ENCODE data around the gene ABTB1.
"Not testable (repeated sequence)": the region's sequence is repeated elsewhere in the genome, so short reads cannot be mapped to it uniquely, and the experiment has no call there.

ABTB1 gene

DNA sequence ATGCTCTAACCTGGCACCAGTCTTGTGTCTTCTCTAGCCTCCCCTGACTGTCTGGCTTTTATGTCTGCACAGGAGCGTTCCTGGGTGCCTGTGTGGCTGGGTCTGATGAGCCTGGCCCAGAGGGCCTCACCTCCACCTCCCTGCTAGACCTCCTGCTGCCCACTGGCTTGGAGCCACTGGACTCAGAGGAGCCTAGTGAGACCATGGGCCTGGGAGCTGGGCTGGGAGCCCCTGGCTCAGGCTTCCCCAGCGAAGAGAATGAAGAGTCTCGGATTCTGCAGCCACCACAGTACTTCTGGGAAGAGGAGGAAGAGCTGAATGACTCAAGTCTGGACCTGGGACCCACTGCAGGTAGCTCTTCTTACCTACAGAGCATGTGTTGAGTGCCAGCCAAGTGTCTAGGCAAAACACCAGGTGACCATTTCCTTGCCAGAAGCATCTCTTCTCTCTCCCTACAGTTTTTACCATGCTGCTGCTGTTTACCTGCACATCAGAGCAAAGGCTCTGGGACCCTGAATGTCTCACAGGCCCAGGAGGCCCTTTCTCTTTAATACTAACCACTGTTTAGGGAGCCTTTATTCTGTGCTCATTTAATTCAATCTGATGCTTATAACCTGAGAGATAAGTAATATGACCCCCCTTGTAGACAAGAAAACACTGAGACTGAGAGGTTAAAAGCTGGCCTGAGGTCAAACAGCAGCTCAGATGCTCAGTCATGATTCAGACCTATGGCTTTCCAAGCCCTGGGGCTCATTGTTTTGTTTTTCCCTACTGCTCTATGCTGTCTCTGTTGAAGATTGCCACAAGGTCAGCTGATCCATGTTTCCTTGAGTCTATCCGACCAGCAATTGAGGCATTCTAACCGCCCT lies 33.3 kb upstream of the ABTB1 start:
- Mint-ChIP-seq H3K27ac (no peak overlapping the region), H3K27me3 (peaks cover 10% of the 10 kb centered on the region), H3K9me3 (no peaks in the 10 kb centered on the region), H3K4me3 (no peak overlapping the region), H3K4me1 (peaks cover 18% of the 10 kb centered on the region), H3K36me3 (no peaks in the 10 kb centered on the region)
- CTCF ChIA-PET = interaction anchor here (0.8 kb wide), 1 partner anchor 9 kb away, joined by 5 read pairs; no protein-coding TSS in a partner anchor
- DNase-seq = no peak

DNA sequence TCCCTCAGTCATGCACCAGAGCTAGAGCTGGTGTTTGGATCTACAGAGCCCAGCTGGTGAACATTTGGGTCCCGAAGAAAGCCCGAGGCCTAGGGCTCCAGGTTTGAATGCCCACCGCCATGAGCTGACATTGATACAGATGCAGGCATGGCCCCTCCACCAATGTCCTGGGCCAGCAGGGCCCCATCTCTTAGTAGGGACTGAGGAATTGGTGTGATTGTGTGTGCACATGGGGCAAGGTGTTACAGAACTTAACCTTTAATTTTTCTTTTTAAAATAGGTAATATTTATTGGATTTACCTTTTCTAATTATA lies 32.8 kb upstream of the ABTB1 start:
- CTCF ChIA-PET = interaction anchor here (0.8 kb wide), 1 partner anchor 9 kb away, joined by 5 read pairs; no protein-coding TSS in a partner anchor
- peaks cover 10% of the 10 kb centered on the region for H3K27me3 Mint-ChIP-seq
- no peak overlapping the region for H3K27ac Mint-ChIP-seq
- no peak overlapping the region for H3K4me3 Mint-ChIP-seq
- no peaks in the 10 kb centered on the region for H3K9me3 Mint-ChIP-seq
- no peak for DNase-seq
- peaks cover 18% of the 10 kb centered on the region for H3K4me1 Mint-ChIP-seq
- H3K36me3 Mint-ChIP-seq = no peaks in the 10 kb centered on the region

DNA sequence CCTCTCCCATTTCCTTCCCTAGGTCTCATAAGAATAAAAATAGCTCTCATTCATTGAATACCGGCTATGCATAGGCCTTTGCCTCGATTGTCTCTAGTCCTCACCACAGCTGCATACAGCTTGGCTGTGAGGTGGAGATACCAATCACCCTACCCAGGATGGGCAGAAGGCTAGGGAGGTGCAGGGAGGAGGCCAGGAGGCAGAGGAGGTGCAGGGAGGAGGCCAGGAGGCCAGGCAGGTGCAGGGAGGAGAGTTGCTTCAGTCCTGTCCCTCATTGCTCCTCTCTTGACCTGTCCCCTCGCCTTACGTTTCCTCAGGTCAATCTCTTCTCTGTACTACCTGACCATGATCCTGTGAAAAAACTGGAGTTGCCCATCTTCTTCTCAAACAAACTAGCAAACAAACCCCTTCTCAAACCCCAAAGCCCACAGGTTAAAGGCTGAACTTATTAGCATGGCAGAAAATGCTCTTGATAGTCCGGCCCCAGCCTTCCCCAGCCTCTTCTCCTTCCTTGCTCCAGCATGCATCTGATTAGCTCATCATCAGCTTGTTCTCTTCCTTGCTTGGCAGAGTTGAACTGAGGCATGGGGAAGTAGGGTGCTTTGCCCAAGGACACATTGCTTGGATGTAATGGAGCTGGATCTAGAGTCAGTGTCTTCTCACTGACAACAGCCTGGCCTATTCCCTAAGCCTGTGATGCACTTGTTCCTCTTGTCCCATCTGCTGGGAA lies 27.9 kb upstream of the ABTB1 start:
- no peaks in the 10 kb centered on the region for H3K36me3 Mint-ChIP-seq
- no peak overlapping the region for H3K4me3 Mint-ChIP-seq
- no peaks in the 10 kb centered on the region for H3K9me3 Mint-ChIP-seq
- H3K27me3 Mint-ChIP-seq = peaks cover 7% of the 10 kb centered on the region
- CTCF ChIA-PET = no interaction called here
- H3K27ac Mint-ChIP-seq = no peak overlapping the region
- no peak for DNase-seq
- no peaks in the 10 kb centered on the region for H3K4me1 Mint-ChIP-seq

DNA sequence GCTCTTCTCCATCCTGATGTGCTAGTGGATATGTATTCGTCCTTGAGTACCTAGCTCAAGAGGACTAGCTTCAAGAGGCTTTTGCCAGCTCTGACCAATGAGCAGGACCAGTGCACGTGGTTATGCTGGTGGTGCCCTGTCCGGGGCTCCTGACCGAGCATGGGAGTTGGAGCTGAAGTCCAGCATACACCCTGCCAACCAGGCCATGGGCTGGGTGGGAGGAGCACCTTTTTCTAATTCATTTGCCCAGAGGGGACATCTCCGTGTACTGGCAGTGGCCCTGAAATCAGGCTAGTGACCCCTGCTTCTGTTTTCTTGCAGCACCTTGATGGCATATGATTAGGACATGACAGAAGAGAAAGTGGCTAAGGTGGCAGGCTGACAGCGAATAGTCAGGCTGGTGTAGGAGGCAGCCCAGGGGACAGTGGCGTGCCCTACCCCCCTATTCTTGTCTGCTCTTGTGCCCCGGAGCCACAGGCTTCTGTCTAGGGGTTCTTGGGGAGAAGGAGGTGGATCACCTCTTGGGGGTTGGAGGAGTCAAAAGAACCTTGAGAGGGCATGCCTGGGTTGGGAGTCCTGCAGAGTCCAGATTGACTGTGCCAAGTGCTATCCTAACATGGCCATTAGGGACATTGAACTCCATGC lies 27.3 kb upstream of the ABTB1 start:
- CTCF ChIA-PET = no interaction called here

DNA sequence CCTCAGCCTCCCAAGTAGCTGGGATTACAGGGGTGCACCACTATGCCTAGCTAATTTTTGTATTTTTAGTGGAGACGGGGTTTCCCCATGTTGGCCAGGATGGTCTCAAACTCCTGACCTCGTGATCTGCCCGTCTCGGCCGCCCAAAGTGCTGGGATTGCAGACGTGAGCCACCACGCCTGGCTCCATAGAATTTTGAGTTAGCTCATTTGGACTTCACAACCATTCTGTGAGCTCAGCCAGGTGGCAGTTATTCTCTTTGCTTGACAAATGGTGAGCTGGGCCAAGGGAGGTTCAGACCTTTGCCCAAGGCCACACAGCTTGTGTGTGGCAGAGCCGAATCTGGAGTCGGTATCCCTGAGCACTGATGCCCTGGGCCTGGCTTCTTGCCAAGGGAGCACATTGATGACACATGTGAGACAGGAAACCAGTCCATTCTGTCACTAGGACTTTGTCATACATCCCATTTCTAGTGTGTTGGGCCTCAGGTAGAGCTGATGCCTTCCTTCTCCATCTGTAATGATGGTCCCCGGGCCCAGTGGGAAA lies 26.2 kb upstream of the ABTB1 start:
- Mint-ChIP-seq H3K36me3 (no peaks in the 10 kb centered on the region), H3K4me3 (no peak overlapping the region), H3K4me1 (no peaks in the 10 kb centered on the region), H3K9me3 (no peaks in the 10 kb centered on the region), H3K27ac (no peak overlapping the region), H3K27me3 (peaks cover 7% of the 10 kb centered on the region)
- no peak for DNase-seq
- CTCF ChIA-PET = no interaction called here

More for the DNA sequence above, 27.3 kb upstream of the ABTB1 start:
- Mint-ChIP-seq H3K27ac (no peak overlapping the region), H3K9me3 (no peaks in the 10 kb centered on the region), H3K4me1 (no peaks in the 10 kb centered on the region), H3K36me3 (no peaks in the 10 kb centered on the region), H3K27me3 (peaks cover 7% of the 10 kb centered on the region), H3K4me3 (no peak overlapping the region)
- DNase-seq = no peak

DNA sequence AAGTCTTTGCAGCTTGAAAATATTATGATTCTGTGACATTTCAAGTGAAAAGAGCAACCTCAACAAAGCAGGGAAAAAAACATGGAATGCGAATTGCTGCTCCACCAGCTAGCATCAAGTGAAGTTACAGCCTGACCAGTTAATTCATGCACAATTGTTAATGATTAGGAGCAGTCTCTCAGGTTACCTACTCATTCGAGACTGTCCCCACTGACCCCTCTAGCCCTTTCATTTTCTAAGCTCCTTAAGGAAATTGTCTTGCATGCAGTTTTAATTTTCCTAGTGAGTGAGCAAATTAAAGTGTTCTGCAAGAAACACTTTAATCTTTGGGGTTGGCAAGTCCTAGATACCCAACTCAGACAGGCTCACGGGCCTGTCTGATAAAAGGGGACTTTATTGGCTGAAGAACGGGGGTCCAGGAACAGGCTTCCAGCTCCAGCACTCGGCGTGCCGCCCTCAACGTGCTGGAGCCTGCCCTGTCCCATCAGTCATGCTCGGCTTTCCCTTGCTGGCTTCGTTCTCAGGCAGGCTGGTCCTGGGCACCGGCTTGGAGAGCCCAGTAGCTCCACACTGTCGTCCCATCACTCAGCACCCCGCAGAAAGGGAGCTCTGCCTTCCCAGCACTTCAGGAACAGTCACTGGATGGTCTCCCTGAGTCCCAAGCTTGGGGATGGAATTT lies 25.4 kb upstream of the ABTB1 start:
- no peak for DNase-seq
- Mint-ChIP-seq H3K4me1 (no peaks in the 10 kb centered on the region), H3K27ac (no peak overlapping the region), H3K9me3 (no peaks in the 10 kb centered on the region), H3K27me3 (peaks cover 7% of the 10 kb centered on the region), H3K4me3 (no peak overlapping the region), H3K36me3 (no peaks in the 10 kb centered on the region)
- CTCF ChIA-PET = interaction anchor here (0.9 kb wide), 1 partner anchor 11 kb away, joined by 4 read pairs; no protein-coding TSS in a partner anchor

DNA sequence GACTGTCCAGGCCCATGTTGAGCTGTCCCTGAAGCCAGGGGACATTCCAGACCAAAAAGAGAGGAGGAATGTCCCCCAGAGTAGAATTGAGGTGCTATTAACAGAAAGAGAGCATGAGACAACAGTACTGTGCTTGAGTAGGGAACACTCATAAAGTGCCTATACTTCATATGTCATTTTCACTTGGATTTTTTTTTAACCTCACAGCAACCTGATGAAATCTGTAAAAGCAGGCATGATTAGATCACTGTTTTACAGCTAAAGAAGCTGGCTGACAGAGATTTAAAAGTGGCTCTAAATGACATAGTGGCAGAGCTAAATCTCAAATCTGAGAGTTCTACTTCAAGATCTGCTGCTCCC lies 24.9 kb upstream of the ABTB1 start:
- Mint-ChIP-seq H3K27ac (no peak overlapping the region), H3K4me3 (no peak overlapping the region), H3K27me3 (peaks cover 7% of the 10 kb centered on the region), H3K4me1 (no peaks in the 10 kb centered on the region), H3K9me3 (no peaks in the 10 kb centered on the region), H3K36me3 (no peaks in the 10 kb centered on the region)
- CTCF ChIA-PET = interaction anchor here (0.9 kb wide), 1 partner anchor 12 kb away, joined by 4 read pairs; no protein-coding TSS in a partner anchor
- DNase-seq = no peak

DNA sequence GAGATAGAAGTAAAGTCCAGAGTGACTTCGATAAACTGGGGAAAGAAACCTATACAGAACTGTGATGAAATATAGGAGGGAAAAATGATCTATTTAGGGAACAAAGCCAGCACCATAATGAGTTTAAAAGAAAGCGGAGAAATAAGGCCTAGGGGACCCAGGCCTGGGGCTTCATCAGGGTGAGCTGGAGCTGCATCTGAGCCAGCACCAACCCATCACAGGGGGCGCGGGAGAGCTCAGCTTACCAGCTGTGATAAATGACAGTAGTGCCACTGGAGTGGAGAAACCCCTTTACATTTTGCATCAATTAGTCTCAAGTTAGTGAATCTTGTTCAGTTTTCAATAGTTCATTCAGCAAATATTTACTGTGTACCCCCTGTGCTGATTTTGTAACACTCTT lies 22.5 kb upstream of the ABTB1 start:
- Mint-ChIP-seq H3K27ac (no peak overlapping the region), H3K36me3 (no peaks in the 10 kb centered on the region), H3K4me3 (no peak overlapping the region), H3K27me3 (peaks cover 11% of the 10 kb centered on the region), H3K4me1 (no peaks in the 10 kb centered on the region), H3K9me3 (no peaks in the 10 kb centered on the region)
- DNase-seq = no peak
- CTCF ChIA-PET = interaction anchor here (0.6 to 1.7 kb wide), 2 partner anchors 22 to 44 kb away, joined by 3 to 7 read pairs; no protein-coding TSS in a partner anchor

DNA sequence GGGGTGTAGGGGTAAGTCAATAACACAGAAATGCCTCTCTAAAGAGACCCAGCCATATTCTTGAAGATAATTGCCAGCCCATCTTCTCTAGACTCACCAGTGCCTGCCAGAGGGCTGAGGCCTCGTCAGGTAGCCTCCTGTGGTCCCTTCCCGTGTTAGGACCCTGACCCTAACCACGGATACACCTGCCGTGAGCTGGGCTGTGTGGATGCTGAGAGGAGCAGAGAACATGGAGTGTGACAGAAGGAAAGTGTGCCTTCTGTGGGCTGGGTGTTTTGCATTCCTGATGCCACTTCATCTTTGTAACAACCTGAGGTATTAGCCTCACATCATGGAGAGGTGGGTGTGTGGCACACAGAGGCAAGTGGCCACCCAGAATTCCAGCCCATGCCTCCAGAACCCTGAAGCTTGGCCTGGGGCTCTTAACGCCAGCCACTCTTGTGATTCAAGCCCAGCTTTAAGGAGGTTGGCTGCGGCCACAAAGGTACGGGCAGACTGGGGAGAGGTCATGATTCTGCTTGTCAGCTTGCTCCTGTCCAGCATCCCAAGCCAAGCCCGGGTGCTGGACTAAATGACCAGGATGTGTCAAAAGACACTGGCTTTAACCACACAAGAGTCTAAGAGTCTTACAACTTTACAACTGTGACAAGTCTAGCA lies 21.1 kb upstream of the ABTB1 start:
- H3K27me3 Mint-ChIP-seq = peaks cover 14% of the 10 kb centered on the region
- H3K4me1 Mint-ChIP-seq = no peaks in the 10 kb centered on the region
- H3K27ac Mint-ChIP-seq = no peak overlapping the region
- H3K36me3 Mint-ChIP-seq = no peaks in the 10 kb centered on the region
- no peak overlapping the region for H3K4me3 Mint-ChIP-seq
- H3K9me3 Mint-ChIP-seq = no peaks in the 10 kb centered on the region
- DNase-seq = no peak
- CTCF ChIA-PET = interaction anchor here (0.7 to 2.7 kb wide), 5 partner anchors 9 to 76 kb away, joined by 3 to 8 read pairs (median 3); no protein-coding TSS in a partner anchor

DNA sequence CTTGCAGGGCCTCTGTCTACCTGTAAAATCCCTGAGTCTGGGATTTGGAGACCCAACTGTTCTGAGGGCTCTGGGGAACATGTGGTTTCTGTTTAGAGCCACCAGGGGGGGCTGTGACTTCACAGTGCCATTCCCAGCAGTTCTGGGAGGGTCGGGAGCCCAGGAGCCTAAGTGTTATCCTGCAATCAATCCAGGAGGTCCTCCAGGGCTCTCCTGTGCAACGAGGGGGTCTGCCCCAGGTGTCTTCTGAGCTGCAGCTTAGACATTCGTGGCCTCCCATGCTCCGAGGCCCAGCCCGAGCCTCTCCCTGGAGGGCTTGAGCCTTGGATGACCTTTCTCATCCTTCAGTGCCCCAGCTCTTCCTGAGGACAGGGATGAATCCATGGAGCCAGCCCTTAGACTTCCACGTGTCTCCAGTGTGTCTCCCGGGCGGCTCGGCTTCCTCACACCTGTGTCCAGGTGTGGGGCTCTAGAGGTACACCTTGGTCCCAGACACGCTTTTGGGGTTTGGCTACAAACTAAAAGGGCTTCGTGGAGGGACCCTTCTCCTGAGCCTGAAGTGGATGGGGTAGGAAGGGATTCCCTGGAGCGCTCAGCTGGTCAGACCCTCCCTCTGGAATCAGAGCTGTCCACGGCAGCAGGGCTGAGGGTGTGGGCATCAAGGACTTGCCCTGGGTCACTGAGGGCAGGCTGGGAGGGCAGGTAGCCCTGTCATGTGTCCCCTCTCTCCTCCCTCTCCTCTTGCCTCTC lies 20.3 kb upstream of the ABTB1 start:
- CTCF ChIA-PET = interaction anchor here (0.9 to 2.7 kb wide), 4 partner anchors 10 to 319 kb away, joined by 3 to 8 read pairs (median 4); no protein-coding TSS in a partner anchor
- Mint-ChIP-seq H3K27me3 (peaks cover 16% of the 10 kb centered on the region), H3K4me3 (no peak overlapping the region), H3K4me1 (no peaks in the 10 kb centered on the region), H3K27ac (no peak overlapping the region), H3K9me3 (no peaks in the 10 kb centered on the region), H3K36me3 (no peaks in the 10 kb centered on the region)
- peak; percentile 51 for DNase-seq

DNA sequence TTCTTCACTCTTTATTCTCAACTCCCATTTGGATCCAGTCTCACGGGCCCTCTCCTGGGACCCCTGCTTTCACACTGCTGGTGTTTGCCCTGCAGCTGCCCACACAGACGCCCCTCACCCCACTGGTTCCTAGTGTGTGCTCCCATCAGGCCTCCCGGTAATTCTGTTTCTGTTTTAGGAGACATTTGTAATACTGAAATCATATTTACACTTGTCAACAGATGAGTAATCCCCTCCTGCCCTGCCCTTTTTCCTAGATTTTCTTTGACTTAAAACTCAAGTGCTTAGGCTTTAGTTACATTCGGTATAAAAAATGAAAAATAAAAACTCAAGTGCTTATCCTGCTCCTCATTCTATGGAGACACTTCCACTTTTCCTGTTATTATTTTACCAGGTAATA lies 18.4 kb upstream of the ABTB1 start:
- no peaks in the 10 kb centered on the region for H3K9me3 Mint-ChIP-seq
- CTCF ChIA-PET = no interaction called here
- peaks cover 16% of the 10 kb centered on the region for H3K27me3 Mint-ChIP-seq

DNA sequence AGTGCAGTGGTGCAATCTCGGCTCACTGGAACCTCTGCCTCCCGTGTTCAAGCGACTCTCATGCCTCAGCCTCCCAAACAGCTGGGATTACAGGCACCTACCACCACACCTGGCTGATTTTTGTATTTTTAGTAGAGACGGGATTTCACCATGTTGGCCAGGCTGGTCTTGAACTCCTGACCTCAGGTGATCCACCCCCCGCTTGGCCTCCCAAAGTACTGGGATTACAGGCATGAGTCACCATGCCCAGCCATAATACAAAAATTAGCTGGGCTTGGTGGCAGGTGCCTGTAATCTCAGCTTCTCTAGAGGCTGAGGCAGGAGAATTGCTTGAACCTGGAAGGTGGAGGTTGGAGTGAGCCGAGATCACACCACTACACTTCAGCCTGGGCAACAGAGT lies 17.8 kb upstream of the ABTB1 start:
- H3K4me1 Mint-ChIP-seq, CTCF ChIA-PET, DNase-seq, H3K27ac Mint-ChIP-seq, H3K4me3 Mint-ChIP-seq, H3K9me3 Mint-ChIP-seq, H3K36me3 Mint-ChIP-seq: not testable (repeated sequence)
- H3K27me3 Mint-ChIP-seq = peaks cover 20% of the 10 kb centered on the region

More for the DNA sequence above, 18.4 kb upstream of the ABTB1 start:
- Mint-ChIP-seq H3K4me3 (no peak overlapping the region), H3K36me3 (no peaks in the 10 kb centered on the region), H3K4me1 (no peaks in the 10 kb centered on the region), H3K27ac (no peak overlapping the region)
- no peak for DNase-seq

DNA sequence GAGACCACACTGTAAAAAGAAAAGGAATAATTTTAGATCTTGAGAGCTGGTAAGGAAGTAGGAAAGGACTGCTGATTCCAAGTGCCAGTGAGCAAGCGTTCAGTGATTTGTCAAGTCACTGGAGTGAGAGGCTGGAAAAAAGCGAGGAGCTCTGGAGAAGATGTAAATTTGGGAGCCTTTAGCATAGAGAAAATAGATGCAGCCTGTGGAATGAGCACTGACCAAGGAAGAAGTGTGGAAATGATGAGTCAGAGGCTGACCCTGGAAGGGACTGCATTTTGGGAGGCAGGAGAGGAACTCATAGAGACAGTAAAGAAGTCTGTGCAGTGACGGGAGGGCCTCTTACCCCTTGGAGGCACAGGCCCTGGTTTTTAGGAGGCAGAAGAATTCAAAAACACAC lies 17.1 kb upstream of the ABTB1 start:
- Mint-ChIP-seq H3K27me3 (peaks cover 26% of the 10 kb centered on the region), H3K4me3 (no peak overlapping the region), H3K9me3 (no peaks in the 10 kb centered on the region), H3K4me1 (no peaks in the 10 kb centered on the region), H3K36me3 (no peaks in the 10 kb centered on the region), H3K27ac (no peak overlapping the region)
- CTCF ChIA-PET = no interaction called here
- DNase-seq = no peak
